K562 (cell line): ENCODE measurements around the gene SRCAP. TPM values are rescaled to one million over a fixed set of nuclear protein-coding genes. Genes with fewer than 3 reads are reported as not detected.

Experiments
- ATAC-seq: fragments of 200-7000 bp; cut with Tn5 transposase; 3 replicates; pipeline ENCODE4 v1.9.1; 2020; ENCODE audit warnings: moderate library complexity
- BruUV-seq: library from RNA; stranded (reverse); fragments of 400-500 nt; replicated peaks from 2 replicates; lab custom pipeline; 2021; lab: Mats Ljungman, UMichigan
- CTCF ChIA-PET: fragments of 300-600 bp; formaldehyde crosslinking; extraction: SDS; loops from one replicate; lab custom pipeline; 2021; ENCODE audit warnings: low intra/inter-chr PET ratio; lab: Yijun Ruan, JAX
- POLR2A ChIA-PET: fragments of 300-600, 350-650 bp; sonication (Branson Sonifier 250); formaldehyde crosslinking; extraction: SDS; loops from one replicate; lab custom pipeline; 2021; ENCODE audit warnings: antibody characterized with exemption, inconsistent platforms; lab: Yijun Ruan, JAX
- DNase-seq, 4 experiments: peaks; one replicate each; pipeline versions ENCODE4 v3.0.0 to v3.0.0-alpha.2; 2011 to 2018; ENCODE audit warnings: low spot score in 3 of 4, mixed read lengths in 3 of 4; ENCODE audit errors: extremely low read depth in 1 of 4
- FAIRE-seq: peaks from 2 replicates; lab custom pipeline; 2011; peaks lifted over from hg19 to GRCh38; lab: Jason Lieb, UNC
- H2AFZ ChIP-seq: 2 replicates; pipeline ENCODE4 v1.6.0; 2011; ENCODE audit warnings: low read depth, low read length, control low read depth, inconsistent platforms
- H3K27ac ChIP-seq: fragments of 200-600 bp; 3 replicates; pipeline ENCODE4 v1.8.0; 2011; ENCODE audit warnings: low read depth, mild to moderate bottlenecking, control low read depth, inconsistent platforms, low read length, moderate library complexity, mixed read lengths; ENCODE audit errors: extremely low read depth
- H3K27me3 ChIP-seq, 2 experiments: fragments of 300-600 bp in 1 of 2; 2 replicates in 1 of 2; 3 replicates in 1 of 2; pipeline versions ENCODE4 v1.6.0 to v1.8.0; 2011; ENCODE audit warnings: inconsistent platforms in 2 of 2, low read length in 2 of 2, mild to moderate bottlenecking in 1 of 2, mixed read lengths in 1 of 2, moderate library complexity in 1 of 2; ENCODE audit not compliant: control insufficient read depth in 2 of 2, insufficient read depth in 2 of 2
- H3K36me3 ChIP-seq: fragments of 300-600 bp; 3 replicates; pipeline ENCODE4 v1.8.0; 2011; ENCODE audit warnings: mild to moderate bottlenecking, low read length, inconsistent platforms; ENCODE audit not compliant: control insufficient read depth, insufficient read depth
- H3K4me1 ChIP-seq, 2 experiments: fragments of 200-600 bp in 1 of 2; replicated peaks in 1 of 2; 2 replicates in 1 of 2; 3 replicates in 1 of 2; pipeline versions ENCODE4 v1.5.1 to v1.8.0; 2011; ENCODE audit warnings: inconsistent platforms in 2 of 2, low read length in 2 of 2, mild to moderate bottlenecking in 1 of 2, mixed read lengths in 1 of 2, moderate library complexity in 1 of 2; ENCODE audit not compliant: control insufficient read depth in 2 of 2, insufficient read depth in 2 of 2
- H3K4me2 ChIP-seq: 2 replicates; pipeline ENCODE4 v1.6.1; 2011; ENCODE audit warnings: low read length, control low read depth, inconsistent platforms, mixed read lengths; ENCODE audit not compliant: insufficient read depth
- H3K4me3 ChIP-seq: fragments of 200-600 bp; sonication (generic), shearing (Covaris generic); 2 replicates; pipeline ENCODE4 v1.5.1; 2016; ENCODE audit warnings: control low read depth, inconsistent platforms
- H3K79me2 ChIP-seq: fragments of 200-600 bp; 3 replicates; pipeline ENCODE4 v1.8.0; 2011; ENCODE audit warnings: low read length, inconsistent platforms; ENCODE audit not compliant: control insufficient read depth, insufficient read depth
- H3K9ac ChIP-seq, 2 experiments: 2 replicates each; pipeline versions ENCODE4 v1.6.0 to v1.6.1; 2011; ENCODE audit warnings: low read depth in 2 of 2, low read length in 2 of 2, control low read depth in 1 of 2, inconsistent platforms in 1 of 2, mild to moderate bottlenecking in 1 of 2, mixed read lengths in 1 of 2; ENCODE audit not compliant: insufficient read depth in 1 of 2
- H3K9me1 ChIP-seq: one replicate; pipeline ENCODE4 v1.6.0; 2011; ENCODE audit warnings: inconsistent platforms, mild to moderate bottlenecking, low read length, moderate library complexity; ENCODE audit not compliant: control insufficient read depth, insufficient read depth
- H3K9me3 ChIP-seq: replicated peaks from 2 replicates; pipeline ENCODE4 v1.5.1; 2011; ENCODE audit warnings: low read depth, low read length, inconsistent platforms; ENCODE audit not compliant: control insufficient read depth, insufficient read depth
- H4K20me1 ChIP-seq: replicated peaks from 2 replicates; pipeline ENCODE4 v1.6.1; 2011; ENCODE audit warnings: low read length, inconsistent platforms, mixed read lengths; ENCODE audit not compliant: control insufficient read depth, insufficient read depth
- POLR2G ChIP-seq: fragments of 200-400 bp; formaldehyde crosslinking; IDR thresholded peaks from 2 replicates; pipeline ENCODE4 v1.6.1; 2017; ENCODE audit warnings: low read depth, mild to moderate bottlenecking, antibody characterized with exemption, low read length, moderate library complexity
- RBFOX2 ChIP-seq: fragments of 200-400 bp; formaldehyde crosslinking; IDR thresholded peaks from 2 replicates; pipeline ENCODE4 v1.6.1; 2017; ENCODE audit warnings: low read depth, mild to moderate bottlenecking, low read length, moderate library complexity
- SIX5 ChIP-seq, 2 experiments: IDR thresholded peaks; 2 replicates each; pipeline ENCODE4 v1.6.1; 2011; ENCODE audit warnings: low read length in 2 of 2, borderline replicate concordance in 1 of 2, low read depth in 1 of 2, mild to moderate bottlenecking in 1 of 2, moderate library complexity in 1 of 2; ENCODE audit not compliant: insufficient read depth in 1 of 2
- WGBS: fragments of 100-300 bp; shearing (Covaris generic); methylation state at CpG from one replicate; pipeline ENCODE4 v1.1.6; 2016; ENCODE audit warnings: low coverage, mixed read lengths; ENCODE audit not compliant: insufficient coverage; ENCODE audit errors: missing lambda C conversion rate; 5-methylcytosine and 5-hydroxymethylcytosine counted together
- in situ Hi-C: fragments of 300-500 bp; cut with MboI; formaldehyde crosslinking; loops from 4 replicates; pipeline ENCODE4 v1.15.0; 2018; ENCODE audit warnings: inconsistent platforms, mixed read lengths
- intact Hi-C: fragments of 100-400 bp; cut with micrococcal nuclease; formaldehyde crosslinking; loops from 2 replicates; pipeline ENCODE4 v1.14.2; 2022
- polyA plus RNA-seq, 8 experiments: library from polyadenylated mRNA; depleted of rRNA in 4 of 8; stranded (reverse) in 5 of 8; unstranded in 3 of 8; fragments of >200 nt; fragmentation: Nextera tagmentation in 2 of 8; fragmentation: Illumina TruSeq in 1 of 8; extraction: Ambion mirVana in 2 of 8; extraction: Trizol in 1 of 8; gene quantifications; 2 replicates each; pipeline versions ENCODE4 v1.2.1 to v1.2.3, GENCODE V29; 2011 to 2014; ENCODE audit warnings: inconsistent platforms in 1 of 8, missing spikeins in 1 of 8
- total RNA-seq, 7 experiments: library from RNA; depleted of rRNA in 6 of 7; stranded (reverse); fragments of >200 nt in 6 of 7; fragmentation: Illumina TruSeq in 2 of 7; extraction: Trizol in 2 of 7; gene quantifications; 2 replicates each; pipeline versions ENCODE4 v1.2.1 to v1.2.3, GENCODE V29; 2011 to 2021; ENCODE audit warnings: low replicate concordance in 1 of 7

SRCAP gene
- total and polyA plus RNA-seq, 9 of the 15 experiments (the other 6 are each of a cell fraction or from before 2014, with no cell fraction given), result 0.21 to 62.6 (median 5.8) TPM

DNA sequence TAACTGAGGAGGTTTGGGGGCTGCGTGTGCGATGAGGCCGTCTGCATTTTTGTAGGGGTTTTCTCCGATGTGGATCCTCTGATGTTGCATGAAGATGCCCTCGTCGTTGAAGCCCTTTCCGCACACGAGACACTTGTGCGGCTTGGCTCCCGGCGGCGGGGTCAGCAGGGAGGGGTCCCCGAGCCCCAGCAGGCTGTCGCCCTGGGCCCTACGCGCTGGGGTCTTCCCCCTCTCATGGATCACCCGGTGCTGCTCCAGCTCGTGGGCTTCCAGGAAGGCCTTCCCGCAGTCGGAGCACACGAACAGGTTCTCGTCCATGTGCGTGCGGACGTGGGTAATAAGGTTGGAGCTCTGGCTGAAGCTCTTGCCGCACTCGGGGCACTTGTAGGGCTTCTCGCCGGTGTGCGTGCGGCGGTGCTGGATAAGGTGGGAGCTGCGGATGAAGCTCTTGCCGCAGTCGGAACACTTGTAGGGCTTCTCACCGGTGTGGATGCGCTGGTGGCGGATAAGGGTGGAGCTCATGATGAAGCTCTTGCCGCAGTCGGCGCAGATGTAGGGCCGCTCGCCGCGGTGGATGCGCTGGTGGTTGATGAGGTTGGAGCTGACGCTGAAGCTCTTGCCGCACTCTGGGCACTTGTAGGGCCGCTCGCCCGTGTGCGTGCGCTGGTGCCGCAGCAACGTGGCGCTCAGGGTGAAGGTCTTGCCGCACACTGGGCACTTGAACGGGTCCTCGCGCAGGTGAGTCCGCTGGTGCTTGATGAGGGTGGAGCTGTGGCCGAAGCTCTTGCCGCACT, 83.7 kb downstream of the SRCAP start:
- TF ChIP-seq RBFOX2 (peak; percentile 36; the same call in 1 of the 2 replicates), POLR2G (peak; percentile 53), SIX5 (IDR thresholded peaks at IDR 0.05; ENCODE audit: borderline replicate concordance in 1 of 2, insufficient read depth in 1 of 2, low read depth in 1 of 2, low read length in 2 of 2) (no peak)
- TF ChIP-seq, all 486 proteins: peak for 2
- in situ Hi-C loops, result no loop called here

More for the DNA sequence above, 83.7 kb downstream of the SRCAP start:
- no TSS peak for BruUV-seq
- FAIRE-seq (no peak), DNase-seq (no peak), ATAC-seq (no peak)
- no peak overlapping the region for H3K4me3 ChIP-seq
- peaks cover 25 to 48% of the 10 kb centered on the region in 2 experiments for H3K4me1 ChIP-seq
- ChIA-PET POLR2A (interaction anchor here (0.6 to 1.3 kb wide), 11 partner anchors 9 to 678 kb away, joined by 3 to 8 read pairs (median 4); partner anchors contain the start of gene PHKG2), CTCF (no interaction called here)
- H3K27me3 ChIP-seq, result no peaks in the 10 kb centered on the region
- peaks cover 52% of the 10 kb centered on the region; the same call in 1 of the 3 replicates for H3K36me3 ChIP-seq
- no peaks in the 10 kb centered on the region; the same call in 1 of the 2 replicates for H4K20me1 ChIP-seq
- H2AFZ ChIP-seq, result no peak overlapping the region
- peaks cover 35% of the 10 kb centered on the region for H3K79me2 ChIP-seq
- H3K4me2 ChIP-seq, result no peak overlapping the region
- H3K9me1 ChIP-seq, result no peaks in the 10 kb centered on the region
- intact Hi-C loops, result no loop called here
- no peak overlapping the region for H3K27ac ChIP-seq
- WGBS, result 95% methylated on average over 53 of the region's 63 CpGs
- no peak overlapping the region for H3K9ac ChIP-seq
- no peaks in the 10 kb centered on the region for H3K9me3 ChIP-seq
